IMR-90 (cell line): ENCODE measurements around the gene HHIPL1.

Experiments used
- BHLHE40 ChIP-seq: fragments of 150-350 bp; IDR thresholded peaks from 2 replicates; pipeline ENCODE4 v1.6.1; 2016; ENCODE audit warnings: mild to moderate bottlenecking, low read depth, low read length
- CEBPB ChIP-seq: IDR thresholded peaks from 2 replicates; pipeline ENCODE4 v1.6.1; 2012; ENCODE audit warnings: low read depth, low read length, improper control_type of control experiment
- ELK1 ChIP-seq: fragments of 150-350 bp; IDR thresholded peaks from 2 replicates; pipeline ENCODE4 v1.6.1; 2016; ENCODE audit warnings: low read depth, mild to moderate bottlenecking, low read length, moderate library complexity, borderline replicate concordance
- MXI1 ChIP-seq: IDR thresholded peaks from 2 replicates; pipeline ENCODE4 v1.6.1; 2012; ENCODE audit warnings: low read depth, mild to moderate bottlenecking, low read length, moderate library complexity, borderline replicate concordance
- NFE2L2 ChIP-seq: fragments of 150-350 bp; IDR thresholded peaks from 2 replicates; pipeline ENCODE4 v1.6.1; 2016; ENCODE audit warnings: low read depth, mild to moderate bottlenecking, low read length
- POLR2A ChIP-seq: IDR thresholded peaks from 2 replicates; pipeline ENCODE4 v1.6.1; 2012; ENCODE audit warnings: mild to moderate bottlenecking, low read depth, low read length
- RAD21 ChIP-seq: IDR thresholded peaks from 2 replicates; pipeline ENCODE4 v1.6.1; 2012; ENCODE audit warnings: low read length, improper control_type of control experiment
- RCOR1 ChIP-seq: IDR thresholded peaks from 2 replicates; pipeline ENCODE4 v1.6.1; 2012; ENCODE audit warnings: mild to moderate bottlenecking, low read length, improper control_type of control experiment; ENCODE audit not compliant: insufficient replicate concordance
- RFX5 ChIP-seq: IDR thresholded peaks from 2 replicates; pipeline ENCODE4 v1.8.0; 2012; ENCODE audit warnings: low read depth, mild to moderate bottlenecking, low read length, moderate library complexity
- SMC3 ChIP-seq: fragments of 150-350 bp; IDR thresholded peaks from 2 replicates; pipeline ENCODE4 v1.6.1; 2016; ENCODE audit warnings: low read depth, mild to moderate bottlenecking, antibody characterized with exemption, low read length, moderate library complexity
- TF ChIP-seq, protein P1 (sequence below): conservative IDR thresholded peaks from 2 replicates; pipeline ENCODE4 v1.5.1; 2012; ENCODE audit warnings: mild to moderate bottlenecking, low read depth, low read length, improper control_type of control experiment

- no peak for TF ChIP-seq BHLHE40
- TF ChIP-seq CEBPB, result no peak
- no peak for TF ChIP-seq POLR2A
- TF ChIP-seq RAD21, result no peak
- TF ChIP-seq, protein P1, sequence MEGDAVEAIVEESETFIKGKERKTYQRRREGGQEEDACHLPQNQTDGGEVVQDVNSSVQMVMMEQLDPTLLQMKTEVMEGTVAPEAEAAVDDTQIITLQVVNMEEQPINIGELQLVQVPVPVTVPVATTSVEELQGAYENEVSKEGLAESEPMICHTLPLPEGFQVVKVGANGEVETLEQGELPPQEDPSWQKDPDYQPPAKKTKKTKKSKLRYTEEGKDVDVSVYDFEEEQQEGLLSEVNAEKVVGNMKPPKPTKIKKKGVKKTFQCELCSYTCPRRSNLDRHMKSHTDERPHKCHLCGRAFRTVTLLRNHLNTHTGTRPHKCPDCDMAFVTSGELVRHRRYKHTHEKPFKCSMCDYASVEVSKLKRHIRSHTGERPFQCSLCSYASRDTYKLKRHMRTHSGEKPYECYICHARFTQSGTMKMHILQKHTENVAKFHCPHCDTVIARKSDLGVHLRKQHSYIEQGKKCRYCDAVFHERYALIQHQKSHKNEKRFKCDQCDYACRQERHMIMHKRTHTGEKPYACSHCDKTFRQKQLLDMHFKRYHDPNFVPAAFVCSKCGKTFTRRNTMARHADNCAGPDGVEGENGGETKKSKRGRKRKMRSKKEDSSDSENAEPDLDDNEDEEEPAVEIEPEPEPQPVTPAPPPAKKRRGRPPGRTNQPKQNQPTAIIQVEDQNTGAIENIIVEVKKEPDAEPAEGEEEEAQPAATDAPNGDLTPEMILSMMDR, result no peak
- no peak for TF ChIP-seq RFX5
- no peak for TF ChIP-seq MXI1
- TF ChIP-seq SMC3, result no peak
- no peak for TF ChIP-seq RCOR1
- TF ChIP-seq NFE2L2, result no peak
- TF ChIP-seq ELK1, result no peak
Measured at GRCh38 chr14:99624024-99624423, 20.9 kb upstream of the HHIPL1 start.
